ENCODE data around the gene PPP6R1. TPM values are rescaled to one million over a fixed set of nuclear protein-coding genes. Genes with fewer than 3 reads are reported as not detected.

The PPP6R1 gene
- total RNA-seq, 1 experiment from 2014 or later, result 79.7 TPM

DNA sequence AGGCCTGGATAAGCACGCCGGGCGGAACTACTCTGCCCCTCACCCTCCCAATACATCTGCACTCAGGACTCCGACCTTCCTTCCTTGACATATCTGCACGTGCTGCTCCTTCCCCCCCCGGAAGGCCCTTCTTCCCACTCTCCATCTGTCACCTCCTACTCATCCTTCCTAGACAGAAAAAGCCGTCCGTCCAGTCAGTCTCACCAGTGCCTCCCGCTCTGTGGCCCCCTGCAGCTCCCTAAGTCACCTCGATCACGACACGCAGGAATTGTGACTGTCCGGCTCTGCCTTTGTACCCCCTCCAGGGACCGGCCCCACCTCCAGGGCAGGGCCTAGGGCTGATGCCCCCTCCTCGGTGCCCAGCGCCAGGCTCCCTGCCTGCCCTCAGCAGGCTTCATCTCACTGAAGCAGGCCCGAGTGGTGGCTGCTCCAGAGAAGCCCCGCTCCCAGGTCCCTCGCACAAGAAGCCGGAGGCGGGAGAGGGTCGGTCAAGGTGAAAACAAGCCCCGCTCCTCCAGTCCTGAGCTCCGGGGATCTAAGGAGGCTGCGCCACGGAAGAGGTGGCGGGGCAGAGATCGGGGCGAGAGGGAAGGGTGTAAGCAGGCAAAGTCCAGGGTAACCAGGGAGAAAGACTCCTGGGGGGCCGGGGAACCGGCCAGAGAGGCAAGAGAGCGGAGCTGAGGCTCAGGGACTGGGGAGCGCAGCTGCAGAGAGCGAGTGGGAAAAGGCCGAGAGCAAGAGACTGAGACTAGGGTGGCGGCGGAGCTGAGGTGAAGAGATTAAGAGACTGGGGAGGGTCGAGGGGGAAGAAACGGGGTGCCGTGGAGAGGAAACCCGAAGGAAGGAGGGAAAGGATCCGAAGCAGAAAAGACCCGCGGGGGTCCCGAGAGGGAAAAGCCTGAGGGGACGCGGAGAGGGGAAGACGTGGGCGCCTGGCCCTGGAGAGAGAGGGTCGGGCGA is 1.1 kb downstream of the PPP6R1 start:
- H2AFZ ChIP-seq (ENCODE audit: low read length), result no peak overlapping the region
- H3K27ac ChIP-seq (ENCODE audit: insufficient read length, low read depth, low read length), result no peak overlapping the region
- H4K5ac ChIP-seq (ENCODE audit: insufficient read length, low read depth, low read length), result no peak overlapping the region
- H3K23ac ChIP-seq (ENCODE audit: insufficient read length, low read depth, low read length), result no peak overlapping the region
- peak overlapping the region; percentile 80 for H3K4me2 ChIP-seq (ENCODE audit: insufficient read depth, insufficient read length, low read length)
- no peak overlapping the region for H3K4ac ChIP-seq (ENCODE audit: low read depth, low read length)
- H3K79me2 ChIP-seq (ENCODE audit: insufficient read depth, low read length), result peaks cover 45% of the 10 kb centered on the region; the same call in 1 of the 2 replicates
- H3K9me3 Mint-ChIP-seq, result no peaks in the 10 kb centered on the region
- H2BK12ac ChIP-seq (ENCODE audit: insufficient read length, low read depth, low read length), result no peak overlapping the region
- no peak overlapping the region for H4K91ac ChIP-seq (ENCODE audit: insufficient read length, low read depth, low read length)
- DNase-seq, result no peak
- no peak overlapping the region for H2AK5ac ChIP-seq (ENCODE audit: insufficient read length, low read length)
- H2BK15ac ChIP-seq (ENCODE audit: low read depth, low read length), result no peak overlapping the region
- H3K9ac ChIP-seq (ENCODE audit: extremely low read depth, insufficient read length, low read length), result peak overlapping the region; percentile 42
- no CpG with 5 or more reads among the region's 51 CpGs for WGBS (ENCODE audit: extremely low coverage, insufficient read length, low lambda C conversion rate)
- no peaks in the 10 kb centered on the region; the same call in 1 of the 2 replicates for H3K27me3 Mint-ChIP-seq (ENCODE audit: low read depth)
- peak overlapping the region; percentile 97 to 99 for H3K4me3 Mint-ChIP-seq
- H4K8ac ChIP-seq (replicated peaks; ENCODE audit: insufficient read length, low read depth, low read length), result no peak overlapping the region
- no peak overlapping the region for H2BK20ac ChIP-seq (ENCODE audit: low read depth, low read length, poor library complexity, severe bottlenecking)
- H3K36me3 Mint-ChIP-seq (ENCODE audit: insufficient read depth in 1 of 3, low read depth in 3 of 3), result peaks cover 5 to 10% (median 9%) of the 10 kb centered on the region in 3 experiments; a peak in 6 of 7 replicates
- H3K4me1 ChIP-seq (ENCODE audit: insufficient read depth, low read length), result peaks cover 12% of the 10 kb centered on the region; the same call in 1 of the 2 replicates
- H3K27me3 ChIP-seq (ENCODE audit: insufficient read depth, low read length), result no peaks in the 10 kb centered on the region
- no peak overlapping the region for H3K18ac ChIP-seq (ENCODE audit: insufficient read length, low read depth, low read length)
- peaks cover 45 to 56% of the 10 kb centered on the region in 2 experiments for H3K4me1 Mint-ChIP-seq
- H3K56ac ChIP-seq (ENCODE audit: insufficient read length, low read depth, low read length), result no peak overlapping the region
- TF ChIP-seq, protein P1, sequence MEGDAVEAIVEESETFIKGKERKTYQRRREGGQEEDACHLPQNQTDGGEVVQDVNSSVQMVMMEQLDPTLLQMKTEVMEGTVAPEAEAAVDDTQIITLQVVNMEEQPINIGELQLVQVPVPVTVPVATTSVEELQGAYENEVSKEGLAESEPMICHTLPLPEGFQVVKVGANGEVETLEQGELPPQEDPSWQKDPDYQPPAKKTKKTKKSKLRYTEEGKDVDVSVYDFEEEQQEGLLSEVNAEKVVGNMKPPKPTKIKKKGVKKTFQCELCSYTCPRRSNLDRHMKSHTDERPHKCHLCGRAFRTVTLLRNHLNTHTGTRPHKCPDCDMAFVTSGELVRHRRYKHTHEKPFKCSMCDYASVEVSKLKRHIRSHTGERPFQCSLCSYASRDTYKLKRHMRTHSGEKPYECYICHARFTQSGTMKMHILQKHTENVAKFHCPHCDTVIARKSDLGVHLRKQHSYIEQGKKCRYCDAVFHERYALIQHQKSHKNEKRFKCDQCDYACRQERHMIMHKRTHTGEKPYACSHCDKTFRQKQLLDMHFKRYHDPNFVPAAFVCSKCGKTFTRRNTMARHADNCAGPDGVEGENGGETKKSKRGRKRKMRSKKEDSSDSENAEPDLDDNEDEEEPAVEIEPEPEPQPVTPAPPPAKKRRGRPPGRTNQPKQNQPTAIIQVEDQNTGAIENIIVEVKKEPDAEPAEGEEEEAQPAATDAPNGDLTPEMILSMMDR (conservative IDR thresholded peaks at IDR 0.05), result no peak
- no peak overlapping the region for H2BK120ac ChIP-seq (ENCODE audit: low read depth, low read length, poor library complexity, severe bottlenecking)
- no peak overlapping the region for H3T11ph ChIP-seq (ENCODE audit: low read length)
- H4K20me1 ChIP-seq (ENCODE audit: control insufficient read depth, insufficient read depth, insufficient read length), result peaks cover 3% of the 10 kb centered on the region
- H3K27ac Mint-ChIP-seq, result peak overlapping the region in 2 of 3 experiments; percentile 90 to 93; a peak in 6 of 7 replicates
- H3K9me3 ChIP-seq (ENCODE audit: control insufficient read depth, low read depth, low read length), result no peaks in the 10 kb centered on the region
- peak overlapping the region; percentile 3; the same call in 1 of the 2 replicates for H3K14ac ChIP-seq (ENCODE audit: insufficient read depth, low read length)
- peaks cover 18% of the 10 kb centered on the region for H3K79me1 ChIP-seq (ENCODE audit: insufficient read depth, low read depth, low read length, poor library complexity, severe bottlenecking)
- H3K23me2 ChIP-seq (ENCODE audit: insufficient read length, low read depth, low read length, poor library complexity, severe bottlenecking), result peaks cover 9% of the 10 kb centered on the region
- no peak overlapping the region for H2BK5ac ChIP-seq (ENCODE audit: insufficient read length, low read length)

All from H9 (cell line).